ENCODE results near the gene ATP5PD. TPM values are rescaled to one million over a fixed set of nuclear protein-coding genes. Genes with fewer than 3 reads are reported as not detected.

Gene ATP5PD
- total and polyA plus RNA-seq, 2 of the 13 experiments (the other 11 are each of a cell fraction or from before 2014, with no cell fraction given), result 158 to 428 TPM

- TF ChIP-seq ZNF337 (CRISPR knock-in tag; IDR thresholded peaks at IDR 0.05; ENCODE audit: borderline replicate concordance, low read depth) (0 out of 2 replicates have a peak, but pooled peaks have one; percentile 33), SALL1 (CRISPR knock-in tag; IDR thresholded peaks at IDR 0.05) (peak; percentile 26; the same call in 1 of the 2 replicates), ZNF777 (CRISPR knock-in tag; IDR thresholded peaks at IDR 0.05) (no peak), EP300 (IDR thresholded peaks at IDR 0.05; ENCODE audit: low read depth in 2 of 2, low read length in 2 of 2) (no peak), EP300 (CRISPR knock-in tag; IDR thresholded peaks at IDR 0.05; ENCODE audit: borderline replicate concordance) (no peak; the same call in 1 of the 2 replicates), HMGXB3 (CRISPR knock-in tag; IDR thresholded peaks at IDR 0.05; ENCODE audit: borderline replicate concordance) (peak; percentile 79; the same call in 1 of the 2 replicates), NFYC (CRISPR knock-in tag; IDR thresholded peaks at IDR 0.05) (no peak), ZNF205 (CRISPR knock-in tag; IDR thresholded peaks at IDR 0.05) (0 out of 2 replicates have a peak, but pooled peaks have one; percentile 5), ZNF891 (CRISPR knock-in tag; IDR thresholded peaks at IDR 0.05) (0 out of 2 replicates have a peak, but pooled peaks have one; percentile 9), EHMT2 (IDR thresholded peaks at IDR 0.05; ENCODE audit: borderline replicate concordance, low read depth, low read length) (no peak), KDM4B (CRISPR knock-in tag; IDR thresholded peaks at IDR 0.05) (no peak), ZBTB4 (CRISPR knock-in tag; IDR thresholded peaks at IDR 0.05; ENCODE audit: borderline replicate concordance) (0 out of 2 replicates have a peak, but pooled peaks have one; percentile 30), TAF1 (CRISPR knock-in tag; IDR thresholded peaks at IDR 0.05) (0 out of 2 replicates have a peak, but pooled peaks have one; percentile 14), ZBTB33 (CRISPR knock-in tag; IDR thresholded peaks at IDR 0.05) (peak; percentile 8; the same call in 1 of the 2 replicates), RFX5 (IDR thresholded peaks at IDR 0.05; ENCODE audit: low read depth, low read length) (0 out of 2 replicates have a peak, but pooled peaks have one; percentile 3)
- TF ChIP-seq, protein P1, sequence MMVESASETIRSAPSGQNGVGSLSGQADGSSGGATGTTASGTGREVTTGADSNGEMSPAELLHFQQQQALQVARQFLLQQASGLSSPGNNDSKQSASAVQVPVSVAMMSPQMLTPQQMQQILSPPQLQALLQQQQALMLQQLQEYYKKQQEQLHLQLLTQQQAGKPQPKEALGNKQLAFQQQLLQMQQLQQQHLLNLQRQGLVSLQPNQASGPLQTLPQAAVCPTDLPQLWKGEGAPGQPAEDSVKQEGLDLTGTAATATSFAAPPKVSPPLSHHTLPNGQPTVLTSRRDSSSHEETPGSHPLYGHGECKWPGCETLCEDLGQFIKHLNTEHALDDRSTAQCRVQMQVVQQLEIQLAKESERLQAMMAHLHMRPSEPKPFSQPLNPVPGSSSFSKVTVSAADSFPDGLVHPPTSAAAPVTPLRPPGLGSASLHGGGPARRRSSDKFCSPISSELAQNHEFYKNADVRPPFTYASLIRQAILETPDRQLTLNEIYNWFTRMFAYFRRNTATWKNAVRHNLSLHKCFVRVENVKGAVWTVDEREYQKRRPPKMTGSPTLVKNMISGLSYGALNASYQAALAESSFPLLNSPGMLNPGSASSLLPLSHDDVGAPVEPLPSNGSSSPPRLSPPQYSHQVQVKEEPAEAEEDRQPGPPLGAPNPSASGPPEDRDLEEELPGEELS (CRISPR knock-in tag; IDR thresholded peaks at IDR 0.05), result no peak
These were observed 42.0 kb upstream of the ATP5PD start (continued) for GRCh38 chr17:75088465-75089417.
